Measurements from ENCODE around the gene TNFRSF21. TPM values are rescaled to one million over a fixed set of nuclear protein-coding genes. Genes with fewer than 3 reads are reported as not detected.

The TNFRSF21 gene
- total and polyA plus RNA-seq, 9 of the 15 experiments (the other 6 are each of a cell fraction or from before 2014, with no cell fraction given) = 0.63 to 5.7 (median 2.2) TPM

DNA sequence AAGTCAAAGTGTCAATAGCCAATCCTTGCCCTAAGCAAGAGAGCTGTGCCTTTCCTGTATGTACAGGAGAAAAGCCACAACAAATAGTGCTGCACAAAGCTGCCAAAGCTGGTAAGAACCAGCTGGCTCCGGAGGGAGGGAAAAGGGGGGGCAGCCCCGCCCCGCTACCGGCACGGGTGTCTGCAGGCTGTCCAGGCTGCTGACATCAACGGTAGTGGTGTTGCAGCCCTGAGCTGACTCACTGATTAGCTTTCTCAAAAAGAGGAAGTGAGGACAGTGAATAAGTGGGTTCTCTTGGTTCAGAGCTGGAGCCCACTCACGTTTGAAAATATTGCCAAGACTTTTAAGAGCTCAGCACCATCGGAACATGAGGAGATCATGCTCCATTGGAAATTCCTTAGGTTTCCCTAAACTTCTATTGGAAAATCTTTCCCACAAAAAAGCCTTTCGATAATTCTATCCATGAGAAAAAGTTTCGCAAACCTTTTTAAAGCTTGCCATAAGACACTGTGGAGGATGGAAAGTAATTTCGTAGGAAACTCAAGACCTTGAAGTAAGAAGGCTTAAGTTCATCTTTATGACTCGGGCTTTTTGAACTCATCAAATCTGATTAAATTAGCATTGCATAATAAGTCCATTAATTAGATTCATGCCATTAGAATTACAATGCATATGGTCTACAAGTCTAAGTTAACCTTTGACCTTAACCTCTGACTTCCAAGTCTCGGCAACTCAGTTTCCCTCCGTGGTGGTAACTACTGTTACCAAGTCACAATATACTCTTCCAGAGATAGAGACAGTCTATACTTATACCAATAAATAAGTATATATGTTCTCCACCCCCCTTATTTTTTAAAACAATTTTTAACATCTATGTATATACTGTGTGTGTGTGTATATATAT, 67.0 kb downstream of the TNFRSF21 start (continued):
- TF ChIP-seq FOXA3 (CRISPR knock-in tag; conservative IDR thresholded peaks at IDR 0.05 in 1 of 2, IDR thresholded peaks at IDR 0.05 in 1 of 2) = peak; percentile 76 to 82; a peak in 3 of 4 replicates
- TF ChIP-seq, protein P1, sequence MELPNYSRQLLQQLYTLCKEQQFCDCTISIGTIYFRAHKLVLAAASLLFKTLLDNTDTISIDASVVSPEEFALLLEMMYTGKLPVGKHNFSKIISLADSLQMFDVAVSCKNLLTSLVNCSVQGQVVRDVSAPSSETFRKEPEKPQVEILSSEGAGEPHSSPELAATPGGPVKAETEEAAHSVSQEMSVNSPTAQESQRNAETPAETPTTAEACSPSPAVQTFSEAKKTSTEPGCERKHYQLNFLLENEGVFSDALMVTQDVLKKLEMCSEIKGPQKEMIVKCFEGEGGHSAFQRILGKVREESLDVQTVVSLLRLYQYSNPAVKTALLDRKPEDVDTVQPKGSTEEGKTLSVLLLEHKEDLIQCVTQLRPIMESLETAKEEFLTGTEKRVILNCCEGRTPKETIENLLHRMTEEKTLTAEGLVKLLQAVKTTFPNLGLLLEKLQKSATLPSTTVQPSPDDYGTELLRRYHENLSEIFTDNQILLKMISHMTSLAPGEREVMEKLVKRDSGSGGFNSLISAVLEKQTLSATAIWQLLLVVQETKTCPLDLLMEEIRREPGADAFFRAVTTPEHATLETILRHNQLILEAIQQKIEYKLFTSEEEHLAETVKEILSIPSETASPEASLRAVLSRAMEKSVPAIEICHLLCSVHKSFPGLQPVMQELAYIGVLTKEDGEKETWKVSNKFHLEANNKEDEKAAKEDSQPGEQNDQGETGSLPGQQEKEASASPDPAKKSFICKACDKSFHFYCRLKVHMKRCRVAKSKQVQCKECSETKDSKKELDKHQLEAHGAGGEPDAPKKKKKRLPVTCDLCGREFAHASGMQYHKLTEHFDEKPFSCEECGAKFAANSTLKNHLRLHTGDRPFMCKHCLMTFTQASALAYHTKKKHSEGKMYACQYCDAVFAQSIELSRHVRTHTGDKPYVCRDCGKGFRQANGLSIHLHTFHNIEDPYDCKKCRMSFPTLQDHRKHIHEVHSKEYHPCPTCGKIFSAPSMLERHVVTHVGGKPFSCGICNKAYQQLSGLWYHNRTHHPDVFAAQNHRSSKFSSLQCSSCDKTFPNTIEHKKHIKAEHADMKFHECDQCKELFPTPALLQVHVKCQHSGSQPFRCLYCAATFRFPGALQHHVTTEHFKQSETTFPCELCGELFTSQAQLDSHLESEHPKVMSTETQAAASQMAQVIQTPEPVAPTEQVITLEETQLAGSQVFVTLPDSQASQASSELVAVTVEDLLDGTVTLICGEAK (IDR thresholded peaks at IDR 0.05) = no peak
- TF ChIP-seq, protein P1 (CRISPR knock-in tag; IDR thresholded peaks at IDR 0.05) = no peak
- TF ChIP-seq GTF2F1 (IDR thresholded peaks at IDR 0.05; ENCODE audit: low read depth, low read length) = peak; percentile 77; the same call in 1 of the 2 replicates
- TF ChIP-seq MCM2 (IDR thresholded peaks at IDR 0.05; ENCODE audit: low read depth) = no peak
- TF ChIP-seq ZNF764 (CRISPR knock-in tag; IDR thresholded peaks at IDR 0.05; ENCODE audit: low read depth) = no peak
- peak; percentile 35 for TF ChIP-seq CHD4 (IDR thresholded peaks at IDR 0.05; ENCODE audit: insufficient read depth, insufficient replicate concordance, low read depth, low read length, poor library complexity, severe bottlenecking)
- TF ChIP-seq CBFA2T2 (conservative IDR thresholded peaks at IDR 0.05) = peak; percentile 22; the same call in 1 of the 2 replicates
- TF ChIP-seq GATAD2A (IDR thresholded peaks at IDR 0.05) = peak; percentile 100
- TF ChIP-seq DNMT1 (IDR thresholded peaks at IDR 0.05) = no peak
- peak; percentile 57 for TF ChIP-seq RBBP5 (IDR thresholded peaks at IDR 0.05; ENCODE audit: borderline replicate concordance, insufficient read depth, low read length, poor library complexity, severe bottlenecking)
- peak; percentile 26 for TF ChIP-seq FOXM1 (IDR thresholded peaks at IDR 0.05; ENCODE audit: low read depth)
- TF ChIP-seq FOXM1 (CRISPR knock-in tag; IDR thresholded peaks at IDR 0.05; ENCODE audit: low read depth) = no peak
- TF ChIP-seq POLR2G (IDR thresholded peaks at IDR 0.05; ENCODE audit: low read depth, low read length) = peak; percentile 51; the same call in 1 of the 2 replicates
- TF ChIP-seq ATF7 (IDR thresholded peaks at IDR 0.05) = peak; percentile 96
- TF ChIP-seq, protein P2, sequence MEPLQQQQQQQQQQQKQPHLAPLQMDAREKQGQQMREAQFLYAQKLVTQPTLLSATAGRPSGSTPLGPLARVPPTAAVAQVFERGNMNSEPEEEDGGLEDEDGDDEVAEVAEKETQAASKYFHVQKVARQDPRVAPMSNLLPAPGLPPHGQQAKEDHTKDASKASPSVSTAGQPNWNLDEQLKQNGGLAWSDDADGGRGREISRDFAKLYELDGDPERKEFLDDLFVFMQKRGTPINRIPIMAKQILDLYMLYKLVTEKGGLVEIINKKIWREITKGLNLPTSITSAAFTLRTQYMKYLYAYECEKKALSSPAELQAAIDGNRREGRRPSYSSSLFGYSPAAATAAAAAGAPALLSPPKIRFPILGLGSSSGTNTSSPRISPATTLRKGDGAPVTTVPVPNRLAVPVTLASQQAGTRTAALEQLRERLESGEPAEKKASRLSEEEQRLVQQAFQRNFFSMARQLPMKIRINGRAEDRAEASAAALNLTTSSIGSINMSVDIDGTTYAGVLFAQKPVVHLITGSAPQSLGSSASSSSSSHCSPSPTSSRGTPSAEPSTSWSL (CRISPR knock-in tag; IDR thresholded peaks at IDR 0.05; ENCODE audit: borderline replicate concordance) = no peak
- TF ChIP-seq ZFP36 (IDR thresholded peaks at IDR 0.05; ENCODE audit: low read depth, low read length, partially characterized antibody) = peak; percentile 41
